MM.1S (cell line): Measurements from ENCODE around the gene ADAMTS9.

Source experiments
- DNase-seq: peaks from one replicate; pipeline ENCODE4 v3.0.0-alpha.2; 2015
- H2AFZ ChIP-seq: fragments of 300-600 bp; sonication (generic); 2 replicates; pipeline ENCODE4 v1.6.0; 2016; ENCODE audit warnings: antibody characterized with exemption, low read length
- H3F3A ChIP-seq: fragments of 300-600 bp; sonication (generic); 2 replicates; pipeline ENCODE4 v1.6.1; 2016; ENCODE audit warnings: mild to moderate bottlenecking, antibody characterized with exemption, low read length, moderate library complexity, mixed read lengths; ENCODE audit not compliant: insufficient read depth
- H3K27ac ChIP-seq: fragments of 300-600 bp; sonication (generic); 2 replicates; pipeline ENCODE4 v1.5.1; 2016; ENCODE audit warnings: mild to moderate bottlenecking, low read length
- H3K27me3 ChIP-seq: fragments of 300-600 bp; sonication (generic); replicated peaks from 2 replicates; pipeline ENCODE4 v1.6.0; 2016; ENCODE audit warnings: low read length; ENCODE audit not compliant: insufficient read depth
- H3K36me3 ChIP-seq: fragments of 300-600 bp; sonication (generic); replicated peaks from 2 replicates; pipeline ENCODE4 v1.6.1; 2016; ENCODE audit warnings: mild to moderate bottlenecking, low read length, mixed read lengths; ENCODE audit not compliant: insufficient read depth
- H3K4me1 ChIP-seq: fragments of 300-600 bp; sonication (generic); 2 replicates; pipeline ENCODE4 v1.6.1; 2016; ENCODE audit warnings: low read length, mixed read lengths
- H3K4me2 ChIP-seq: fragments of 300-600 bp; sonication (generic); 2 replicates; pipeline ENCODE4 v1.6.0; 2016; ENCODE audit warnings: low read depth, low read length
- H3K4me3 ChIP-seq: fragments of 300-600 bp; sonication (generic); 2 replicates; pipeline ENCODE4 v1.5.1; 2016; ENCODE audit warnings: low read length, mixed read lengths
- H3K79me2 ChIP-seq: fragments of 300-600 bp; sonication (generic); 2 replicates; pipeline ENCODE4 v1.6.1; 2016; ENCODE audit warnings: mixed run types, low read length, mixed read lengths
- H3K9ac ChIP-seq: fragments of 300-600 bp; sonication (generic); 2 replicates; pipeline ENCODE4 v1.6.1; 2016; ENCODE audit warnings: low read length, mixed read lengths
- H3K9me2 ChIP-seq: fragments of 300-600 bp; sonication (generic); replicated peaks from 2 replicates; pipeline ENCODE4 v1.6.1; 2016; ENCODE audit warnings: mild to moderate bottlenecking, low read length, mixed read lengths; ENCODE audit not compliant: insufficient read depth
- H3K9me3 ChIP-seq: fragments of 300-600 bp; sonication (generic); replicated peaks from 2 replicates; pipeline ENCODE4 v1.6.1; 2016; ENCODE audit warnings: mild to moderate bottlenecking, low read length, mixed read lengths; ENCODE audit not compliant: insufficient read depth
- H4K20me1 ChIP-seq: fragments of 300-600 bp; sonication (generic); 2 replicates; pipeline ENCODE4 v1.6.1; 2016; ENCODE audit warnings: mild to moderate bottlenecking, low read length, moderate library complexity, mixed read lengths; ENCODE audit not compliant: insufficient read depth
- EZH2 ChIP-seq: fragments of 300-600 bp; sonication (generic); optimal IDR thresholded peaks from 2 replicates; pipeline ENCODE3; 2017; ENCODE audit warnings: low read depth, mild to moderate bottlenecking, antibody characterized with exemption, low read length, mixed read lengths
- EZH2phosphoT487 ChIP-seq: fragments of 300-600 bp; sonication (generic); IDR thresholded peaks from 2 replicates; pipeline ENCODE4 v1.6.1; 2018; ENCODE audit warnings: antibody characterized with exemption, low read length
- TF ChIP-seq, protein P1 (sequence below): fragments of 300-600 bp; sonication (generic); IDR thresholded peaks from 2 replicates; pipeline ENCODE4 v1.5.1; 2016; ENCODE audit warnings: antibody characterized with exemption, low read length, mixed read lengths

The ADAMTS9 gene

DNA sequence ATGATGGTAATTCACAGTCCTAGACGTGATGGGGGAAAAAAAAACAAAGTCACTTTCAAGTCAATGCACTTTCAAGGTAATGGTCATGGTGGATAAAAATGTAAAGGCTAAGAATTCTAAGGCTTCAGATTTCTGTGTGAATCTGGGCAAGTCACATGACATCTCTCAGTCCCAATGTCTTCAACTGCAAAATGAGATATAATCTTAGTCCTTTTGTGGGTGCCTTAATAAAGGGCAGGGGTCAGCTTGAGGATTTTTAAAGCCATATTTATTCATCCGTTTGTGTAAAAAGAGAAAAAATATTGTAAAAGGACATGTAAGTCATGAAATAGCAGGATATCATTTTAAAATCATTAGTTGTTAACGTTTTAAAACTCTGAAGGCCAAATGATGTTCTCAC, 83.5 kb downstream of the ADAMTS9 start:
- H3K4me3 ChIP-seq = no peak overlapping the region
- TF ChIP-seq EZH2 (no peak), EZH2phosphoT487 (no peak)
- TF ChIP-seq, protein P1, sequence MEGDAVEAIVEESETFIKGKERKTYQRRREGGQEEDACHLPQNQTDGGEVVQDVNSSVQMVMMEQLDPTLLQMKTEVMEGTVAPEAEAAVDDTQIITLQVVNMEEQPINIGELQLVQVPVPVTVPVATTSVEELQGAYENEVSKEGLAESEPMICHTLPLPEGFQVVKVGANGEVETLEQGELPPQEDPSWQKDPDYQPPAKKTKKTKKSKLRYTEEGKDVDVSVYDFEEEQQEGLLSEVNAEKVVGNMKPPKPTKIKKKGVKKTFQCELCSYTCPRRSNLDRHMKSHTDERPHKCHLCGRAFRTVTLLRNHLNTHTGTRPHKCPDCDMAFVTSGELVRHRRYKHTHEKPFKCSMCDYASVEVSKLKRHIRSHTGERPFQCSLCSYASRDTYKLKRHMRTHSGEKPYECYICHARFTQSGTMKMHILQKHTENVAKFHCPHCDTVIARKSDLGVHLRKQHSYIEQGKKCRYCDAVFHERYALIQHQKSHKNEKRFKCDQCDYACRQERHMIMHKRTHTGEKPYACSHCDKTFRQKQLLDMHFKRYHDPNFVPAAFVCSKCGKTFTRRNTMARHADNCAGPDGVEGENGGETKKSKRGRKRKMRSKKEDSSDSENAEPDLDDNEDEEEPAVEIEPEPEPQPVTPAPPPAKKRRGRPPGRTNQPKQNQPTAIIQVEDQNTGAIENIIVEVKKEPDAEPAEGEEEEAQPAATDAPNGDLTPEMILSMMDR = no peak
- no peak overlapping the region for H3K9ac ChIP-seq
- no peak for DNase-seq
- no peaks in the 10 kb centered on the region for H3K4me1 ChIP-seq
- H2AFZ ChIP-seq = no peak overlapping the region
- no peaks in the 10 kb centered on the region for H3K36me3 ChIP-seq
- H3K27ac ChIP-seq = no peak overlapping the region
- H3K9me3 ChIP-seq = no peaks in the 10 kb centered on the region
- no peaks in the 10 kb centered on the region for H3K9me2 ChIP-seq
- no peaks in the 10 kb centered on the region for H3K79me2 ChIP-seq
- H4K20me1 ChIP-seq = no peaks in the 10 kb centered on the region
- H3K27me3 ChIP-seq = no peaks in the 10 kb centered on the region
- H3F3A ChIP-seq = no peaks in the 10 kb centered on the region
- no peak overlapping the region for H3K4me2 ChIP-seq

DNA sequence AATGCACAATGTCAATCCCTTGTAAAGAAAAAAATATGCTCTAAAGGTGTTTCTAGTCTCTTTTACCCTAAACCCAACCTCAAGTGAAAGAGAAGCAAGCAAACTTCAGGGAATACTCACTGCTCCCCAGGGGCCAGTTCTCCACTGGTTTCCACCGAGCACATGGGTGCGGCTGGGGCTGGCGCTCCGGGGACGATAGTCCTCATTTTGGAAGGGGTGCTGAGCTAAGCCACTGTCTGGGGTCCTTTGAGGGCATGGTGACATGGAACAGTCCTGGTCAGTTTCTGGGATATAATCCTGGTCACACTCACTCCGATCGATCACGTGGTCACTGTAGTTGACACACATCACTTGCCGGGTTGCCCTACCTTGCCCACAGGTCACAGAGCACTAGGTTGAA, 86.0 kb downstream of the ADAMTS9 start:
- Histone ChIP-seq H3K4me1 (no peaks in the 10 kb centered on the region), H3K36me3 (no peaks in the 10 kb centered on the region), H3K9me3 (no peaks in the 10 kb centered on the region), H3K27ac (no peak overlapping the region), H3K79me2 (no peaks in the 10 kb centered on the region), H3F3A (no peaks in the 10 kb centered on the region), H3K4me3 (no peak overlapping the region), H2AFZ (no peak overlapping the region), H4K20me1 (no peaks in the 10 kb centered on the region), H3K9me2 (no peaks in the 10 kb centered on the region), H3K4me2 (no peak overlapping the region), H3K27me3 (no peaks in the 10 kb centered on the region), H3K9ac (no peak overlapping the region)
- no peak for DNase-seq
- no peak for TF ChIP-seq EZH2phosphoT487
- no peak for TF ChIP-seq EZH2
- TF ChIP-seq, protein P1 = no peak

DNA sequence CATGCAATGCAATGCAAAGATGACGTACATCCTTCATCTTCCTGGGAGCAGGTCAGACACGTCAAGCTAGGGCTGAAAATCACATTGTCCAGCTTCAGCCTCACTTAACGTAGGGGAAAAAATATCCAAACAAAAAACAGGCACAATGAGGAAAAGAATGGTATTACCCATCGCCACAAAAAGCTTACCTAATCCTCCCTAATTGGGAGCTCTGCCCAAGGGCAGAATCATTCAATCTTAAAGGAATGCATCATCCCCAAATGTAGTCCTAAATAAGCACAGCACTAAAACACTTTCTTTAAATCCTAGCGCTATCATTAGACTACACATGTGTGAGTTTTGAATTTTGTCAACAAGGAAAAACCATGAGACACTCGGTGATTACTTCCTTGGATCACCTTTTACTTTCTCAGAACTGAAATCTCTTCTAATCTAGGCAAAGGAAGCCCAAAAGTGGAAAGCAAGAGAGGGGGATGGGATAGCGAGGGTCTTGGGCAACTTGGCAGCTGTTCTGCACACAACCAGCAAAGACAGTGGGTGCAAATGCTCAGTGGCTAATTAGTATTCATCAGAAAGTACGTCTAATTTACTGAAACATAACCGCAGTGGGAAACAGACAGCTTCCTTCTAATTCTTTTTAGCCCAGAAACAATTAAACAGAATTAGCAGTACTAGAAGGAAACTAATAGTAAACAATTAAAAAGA, 87.4 kb downstream of the ADAMTS9 start:
- Histone ChIP-seq H3K36me3 (no peaks in the 10 kb centered on the region), H3K4me2 (no peak overlapping the region), H3K27ac (no peak overlapping the region), H3K9ac (no peak overlapping the region), H3K79me2 (no peaks in the 10 kb centered on the region), H3F3A (no peaks in the 10 kb centered on the region), H2AFZ (no peak overlapping the region), H3K9me2 (no peaks in the 10 kb centered on the region), H3K4me1 (no peaks in the 10 kb centered on the region), H3K9me3 (no peaks in the 10 kb centered on the region), H4K20me1 (no peaks in the 10 kb centered on the region), H3K27me3 (no peaks in the 10 kb centered on the region), H3K4me3 (no peak overlapping the region)
- TF ChIP-seq EZH2 (no peak), EZH2phosphoT487 (no peak)
- TF ChIP-seq, protein P1 = no peak
- DNase-seq = no peak
